Spleen (tissue), 7 donors: ENCODE measurements around the gene NTNG1.

ENCODE experiments used
- POLR2A ChIP-seq, 3 donors: fragments of 450-650 bp; IDR thresholded peaks; one replicate each; pipeline ENCODE4 v1.5.1; 2017; ENCODE audit warnings: antibody characterized with exemption in 3 of 3, mild to moderate bottlenecking in 1 of 3
- TF ChIP-seq, protein P1 (sequence below), 11 experiments: fragments of 200-600 bp in 7 of 11; fragments of 450-650 bp in 4 of 11; sonication (generic) in 4 of 11; IDR thresholded peaks in 8 of 11; conservative IDR thresholded peaks in 3 of 11; 1 replicate in 7 of 11; 2 replicates in 4 of 11; pipeline versions ENCODE4 v1.4.0 to v1.8.0; 2016 to 2021; ENCODE audit warnings: antibody characterized with exemption in 11 of 11, inconsistent platforms in 4 of 11, mild to moderate bottlenecking in 1 of 11
- donor health status: DM: no; HTN: no; CAD: no; lungs with moderate emphysema.
- donor health status: DM: no; HTN: no; CAD: no.
- donor health status: DM: no; HTN: no; CAD: no.

GRCh38 chr1:107254306-107254705, 113.5 kb downstream of the NTNG1 start:
- TF ChIP-seq, protein P1, sequence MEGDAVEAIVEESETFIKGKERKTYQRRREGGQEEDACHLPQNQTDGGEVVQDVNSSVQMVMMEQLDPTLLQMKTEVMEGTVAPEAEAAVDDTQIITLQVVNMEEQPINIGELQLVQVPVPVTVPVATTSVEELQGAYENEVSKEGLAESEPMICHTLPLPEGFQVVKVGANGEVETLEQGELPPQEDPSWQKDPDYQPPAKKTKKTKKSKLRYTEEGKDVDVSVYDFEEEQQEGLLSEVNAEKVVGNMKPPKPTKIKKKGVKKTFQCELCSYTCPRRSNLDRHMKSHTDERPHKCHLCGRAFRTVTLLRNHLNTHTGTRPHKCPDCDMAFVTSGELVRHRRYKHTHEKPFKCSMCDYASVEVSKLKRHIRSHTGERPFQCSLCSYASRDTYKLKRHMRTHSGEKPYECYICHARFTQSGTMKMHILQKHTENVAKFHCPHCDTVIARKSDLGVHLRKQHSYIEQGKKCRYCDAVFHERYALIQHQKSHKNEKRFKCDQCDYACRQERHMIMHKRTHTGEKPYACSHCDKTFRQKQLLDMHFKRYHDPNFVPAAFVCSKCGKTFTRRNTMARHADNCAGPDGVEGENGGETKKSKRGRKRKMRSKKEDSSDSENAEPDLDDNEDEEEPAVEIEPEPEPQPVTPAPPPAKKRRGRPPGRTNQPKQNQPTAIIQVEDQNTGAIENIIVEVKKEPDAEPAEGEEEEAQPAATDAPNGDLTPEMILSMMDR (IDR thresholded peaks at IDR 0.05 in 8 of 11, conservative IDR thresholded peaks at IDR 0.05 in 3 of 11): no peak
- no peak for TF ChIP-seq POLR2A (IDR thresholded peaks at IDR 0.05)
